ENCODE data around the gene LDLRAD3.

Gene LDLRAD3

DNA sequence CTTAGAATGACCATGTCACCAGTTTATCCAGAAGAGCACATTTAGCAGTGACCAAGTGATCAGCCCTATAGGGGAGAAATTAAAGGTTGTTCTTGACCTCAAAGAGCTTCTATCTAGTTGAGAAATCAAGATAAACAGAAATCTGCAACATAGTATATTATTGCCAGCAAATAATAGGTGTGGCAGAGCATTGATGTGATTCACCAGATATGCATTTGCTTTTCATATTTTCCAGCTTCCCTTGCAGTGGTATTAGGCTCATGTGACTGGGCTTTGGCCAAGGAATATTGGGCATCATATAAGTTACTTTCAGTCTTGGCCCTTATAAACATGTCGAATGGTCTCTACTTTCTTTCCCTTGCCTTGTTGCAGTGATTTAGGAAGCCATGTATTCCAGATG, 310.9 kb downstream of the LDLRAD3 start:
- no peak for DNase-seq

DNA sequence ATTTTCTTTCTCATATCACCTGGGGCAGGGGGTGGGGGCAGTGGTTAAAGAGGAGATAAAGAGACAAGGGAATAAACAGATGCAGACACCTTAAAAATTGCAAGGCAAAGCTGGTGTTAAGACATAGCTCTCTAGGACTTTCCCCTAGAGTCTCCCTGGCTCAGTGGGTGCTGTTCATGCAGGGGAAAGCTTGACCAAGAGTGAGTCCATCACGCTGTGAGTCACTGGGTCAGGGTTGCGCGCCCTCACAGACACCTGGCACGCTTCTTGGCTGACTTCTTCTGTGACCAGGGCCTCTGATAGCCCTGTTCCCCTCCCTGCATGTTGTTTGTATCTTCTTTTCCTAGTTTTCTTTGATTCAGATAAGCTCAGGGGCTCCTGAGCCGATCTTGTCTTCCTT, 313.5 kb downstream of the LDLRAD3 start:
- DNase-seq, result no peak

DNA sequence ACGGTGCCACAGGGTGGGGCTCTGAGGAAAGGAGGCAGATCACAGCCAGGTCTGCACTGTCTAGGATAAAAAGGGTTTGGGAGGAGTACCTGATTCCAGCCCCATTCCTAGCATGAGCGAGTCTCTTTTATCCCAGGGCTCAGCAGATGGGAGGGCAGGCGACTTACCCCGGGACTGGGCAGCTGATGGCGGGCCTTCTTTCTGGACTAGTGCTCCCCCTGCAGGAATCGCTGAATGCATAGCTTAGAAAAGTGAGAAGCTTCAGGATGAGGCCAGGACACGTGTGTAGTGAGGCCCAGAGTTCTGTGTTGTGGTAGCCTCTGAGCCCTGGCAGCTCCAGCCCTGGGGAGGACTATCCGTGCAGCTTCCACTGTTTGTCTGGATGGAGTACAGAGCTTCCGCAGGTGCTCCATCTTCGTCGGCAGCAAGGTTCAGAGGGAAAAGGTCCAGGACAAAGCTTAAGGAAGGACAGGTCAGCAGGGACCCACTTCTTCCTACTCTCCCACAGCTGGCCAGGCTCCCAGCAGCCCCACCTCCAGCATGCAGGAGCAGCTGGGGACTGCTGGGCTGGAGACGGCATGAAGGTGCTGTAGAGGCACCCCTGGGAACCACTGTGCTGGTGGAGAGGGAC, 315.0 kb downstream of the LDLRAD3 start:
- DNase-seq, result peak; percentile 77

DNA sequence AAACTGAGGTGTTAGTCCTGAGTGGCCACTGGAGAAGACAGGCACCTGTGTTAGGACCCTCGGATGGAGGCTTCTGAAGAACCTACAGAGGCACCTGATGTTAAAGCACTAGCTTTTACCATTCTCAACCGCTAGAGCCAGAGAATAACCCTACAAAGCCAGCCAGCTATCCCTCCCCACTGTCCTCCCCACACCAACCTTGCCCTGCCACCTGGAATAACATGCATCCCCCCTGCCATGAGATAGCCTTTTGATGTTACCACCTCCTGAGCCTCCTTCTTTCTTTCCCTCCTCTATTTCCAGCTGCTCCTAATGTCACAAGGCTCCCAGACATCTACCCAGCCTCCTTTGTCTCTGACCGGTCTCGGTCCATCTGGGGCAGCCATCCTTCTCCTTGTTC, 317.2 kb downstream of the LDLRAD3 start:
- DNase-seq, result no peak

DNA sequence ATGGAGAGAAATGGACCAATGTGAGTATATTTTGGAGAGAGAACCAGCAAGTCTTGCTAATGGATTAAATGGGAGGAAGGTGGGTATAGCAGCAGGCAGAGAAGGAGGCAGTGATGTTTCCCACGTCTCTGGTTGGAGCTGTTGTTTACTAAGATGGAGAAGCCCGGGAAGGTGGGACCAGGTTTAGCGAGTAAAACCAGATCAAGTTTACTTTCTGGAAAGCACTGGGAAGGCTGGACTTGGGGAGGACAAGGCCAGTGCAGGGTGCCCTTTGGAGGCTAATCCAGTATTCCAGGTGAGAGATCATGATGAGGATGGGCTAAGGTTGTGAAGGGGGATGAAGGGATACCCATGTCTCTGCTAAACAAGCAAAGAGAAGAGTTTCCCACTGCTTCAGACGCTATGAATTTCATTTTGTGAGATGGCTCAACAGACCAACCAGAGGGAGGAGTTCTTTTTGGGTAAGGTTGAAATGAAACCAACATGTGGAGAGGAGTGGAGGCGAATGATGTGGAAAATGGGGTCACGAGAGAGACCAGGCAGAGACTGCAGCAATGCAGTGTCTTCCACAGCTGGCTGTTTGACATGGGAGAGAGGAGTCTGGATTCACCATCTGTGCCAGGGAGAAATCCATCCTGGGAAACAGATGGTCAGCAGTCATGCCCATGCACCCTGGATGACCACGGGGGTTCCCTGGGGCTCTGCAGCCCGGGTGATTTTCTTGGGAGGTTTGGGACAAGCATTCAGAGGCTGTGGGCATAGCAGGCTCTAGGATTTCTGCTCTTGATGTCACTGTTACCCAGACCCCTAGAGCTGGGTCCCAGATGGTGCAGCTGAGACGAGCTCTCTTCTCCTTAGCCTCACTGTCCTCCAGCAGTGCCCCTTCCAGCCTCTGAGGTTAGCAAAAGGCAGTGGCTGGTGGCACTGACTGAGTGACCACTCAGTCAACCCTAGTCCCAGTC, 320.4 kb downstream of the LDLRAD3 start:
- DNase-seq, result no peak

DNA sequence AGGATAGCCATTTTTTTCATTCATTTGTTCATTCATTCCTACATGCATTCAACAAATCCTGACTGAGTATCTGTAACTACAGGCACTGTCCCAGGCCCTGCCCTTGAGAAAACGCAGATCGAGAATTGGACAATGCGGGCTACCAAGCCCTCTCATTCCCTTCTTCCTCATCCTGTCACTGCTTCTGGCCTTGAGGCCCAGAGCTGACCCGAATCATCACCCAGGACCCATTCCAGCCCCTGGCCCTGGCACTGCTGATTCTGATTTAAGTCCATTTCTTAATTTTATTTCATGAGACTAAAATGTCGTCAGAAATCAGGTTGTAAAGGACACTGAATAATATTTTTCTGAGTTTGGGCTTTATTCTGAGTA, 321.1 kb downstream of the LDLRAD3 start:
- DNase-seq, result no peak

DNA sequence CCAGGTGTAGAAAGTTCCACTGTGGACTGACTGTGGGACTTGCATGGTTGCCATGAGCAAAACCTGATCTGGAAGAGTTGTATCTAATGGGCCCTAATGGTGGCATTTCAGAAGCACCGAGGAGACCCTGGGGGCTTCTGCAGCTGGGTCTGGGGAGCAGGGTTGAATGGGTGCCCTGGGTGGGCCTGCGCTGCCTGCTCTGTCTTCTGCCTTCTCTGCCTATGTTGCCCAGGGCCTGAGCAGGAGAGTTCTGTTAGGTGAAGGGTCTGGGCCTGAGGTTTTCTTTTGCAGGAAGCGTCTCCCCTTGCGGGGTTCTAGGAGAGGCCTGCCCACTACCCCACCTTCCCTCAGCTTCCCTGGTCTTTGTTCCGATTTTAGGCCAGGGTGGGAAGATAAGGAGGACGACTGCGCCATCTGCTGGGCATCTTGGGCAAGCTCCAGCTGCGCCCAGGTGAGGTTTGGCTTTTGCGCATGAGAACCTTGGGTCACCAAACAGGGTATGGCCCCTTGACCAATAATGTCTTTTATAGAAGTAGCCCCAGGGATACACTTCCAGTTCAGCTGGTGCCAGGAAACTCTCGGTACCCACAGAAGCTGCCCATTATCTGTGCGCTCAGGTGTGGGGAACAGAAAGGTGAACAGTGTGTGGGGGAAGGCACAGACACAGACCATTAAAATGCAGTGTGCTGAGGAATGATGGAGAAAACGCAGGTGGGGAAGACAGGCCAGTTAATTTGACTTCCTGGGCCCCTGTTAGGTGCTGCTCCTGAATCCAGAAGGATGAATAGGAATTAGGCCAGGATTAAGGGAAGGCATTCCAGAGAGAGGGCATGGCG, 322.1 kb downstream of the LDLRAD3 start:
- peak; percentile 62 for DNase-seq

DNA sequence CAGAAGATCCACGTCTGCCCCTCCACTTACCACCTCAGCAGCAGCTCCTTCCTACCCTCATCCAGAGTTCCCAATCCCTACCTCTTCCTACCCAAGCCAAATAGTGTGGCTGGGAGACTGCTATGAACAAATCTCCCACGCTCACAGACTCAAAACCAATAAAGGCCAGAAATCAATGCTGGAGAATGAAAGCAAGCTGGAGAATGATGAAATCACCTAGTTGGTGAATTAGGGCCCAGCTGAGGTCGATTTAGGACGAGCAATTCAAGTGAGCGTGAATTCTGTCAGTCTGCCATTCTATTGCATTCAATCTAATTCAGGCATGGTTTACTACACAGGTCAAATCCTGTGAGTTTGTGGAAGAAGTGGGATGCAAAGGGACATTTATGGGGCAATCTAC, 322.9 kb downstream of the LDLRAD3 start:
- no peak for DNase-seq

DNA sequence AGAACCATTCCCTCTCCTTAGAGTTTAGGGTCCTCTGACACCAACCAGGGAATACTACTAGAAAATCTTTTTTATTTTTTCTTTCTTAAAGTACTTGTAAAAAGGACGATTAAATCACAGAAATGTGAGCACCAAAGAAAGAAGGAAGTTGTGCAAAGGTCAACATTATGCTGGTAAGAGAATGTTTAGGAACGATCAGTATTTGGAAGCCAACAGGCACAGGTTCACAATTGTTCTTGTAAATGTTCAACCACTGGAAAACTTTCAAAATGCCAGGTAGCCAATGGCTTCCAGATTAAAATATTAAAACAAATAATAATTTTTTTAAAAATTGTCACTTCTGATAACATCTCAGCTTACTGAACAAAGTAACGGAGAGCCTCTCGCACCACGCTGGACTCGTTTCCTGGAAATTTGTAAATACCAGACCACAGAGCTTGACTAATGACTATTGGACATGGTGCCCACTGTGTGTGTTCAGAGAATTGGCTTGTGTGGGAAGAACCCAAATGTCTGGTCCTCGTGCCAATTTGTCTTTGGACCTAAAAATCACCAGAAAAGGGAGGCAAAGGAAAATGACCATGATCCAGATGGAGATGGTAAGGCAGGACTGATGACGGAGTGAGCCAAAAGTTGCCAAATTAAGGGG, 324.6 kb downstream of the LDLRAD3 start:
- DNase-seq, result no peak

DNA sequence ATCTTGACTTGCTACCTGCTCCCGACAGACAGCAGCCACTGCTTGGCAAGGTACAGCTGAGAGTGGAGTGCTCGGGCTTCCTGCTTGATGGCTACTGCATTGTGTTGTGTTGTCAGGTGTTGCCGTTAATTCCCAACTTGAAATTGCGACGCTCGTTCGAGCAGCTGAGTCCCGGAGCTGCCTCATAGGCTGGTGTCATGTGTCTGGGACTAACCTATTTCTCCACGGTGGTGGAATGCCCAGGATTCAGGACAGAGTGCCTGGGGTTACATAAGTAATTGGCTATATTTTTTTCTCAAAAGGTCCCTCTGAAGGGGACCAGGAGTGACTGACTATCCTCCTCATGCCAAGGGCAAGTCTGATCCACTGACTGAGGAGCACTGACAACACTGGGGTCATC, 326.8 kb downstream of the LDLRAD3 start:
- no peak for DNase-seq

DNA sequence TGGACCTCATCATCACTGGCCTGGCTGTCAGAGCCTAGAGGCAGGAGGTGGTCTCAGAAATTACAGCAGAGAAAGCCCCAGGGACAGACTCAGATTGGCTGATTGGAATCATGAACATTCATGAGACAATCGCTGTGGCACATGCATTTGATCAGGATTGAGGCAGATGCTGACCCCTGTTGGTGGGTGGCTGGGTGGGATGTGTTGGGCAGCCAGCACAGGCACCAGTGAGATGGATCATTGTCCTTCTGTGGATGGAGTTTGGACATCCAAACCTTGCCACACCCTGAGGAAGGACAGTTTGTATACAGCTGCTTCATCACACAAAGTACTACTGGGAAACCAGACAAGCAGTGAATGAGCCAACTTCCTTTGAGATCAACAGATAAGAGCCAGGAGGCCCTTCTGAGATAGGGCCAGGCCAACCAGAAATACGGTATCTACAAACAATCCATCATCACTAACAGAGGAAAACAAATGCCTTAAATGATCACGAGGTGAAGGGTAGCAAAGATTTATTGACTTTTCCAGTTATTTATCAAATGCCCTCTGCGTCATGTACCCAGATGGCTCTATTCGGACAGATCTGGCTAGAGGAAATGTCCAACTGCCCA, 328.0 kb downstream of the LDLRAD3 start:
- no peak for DNase-seq

DNA sequence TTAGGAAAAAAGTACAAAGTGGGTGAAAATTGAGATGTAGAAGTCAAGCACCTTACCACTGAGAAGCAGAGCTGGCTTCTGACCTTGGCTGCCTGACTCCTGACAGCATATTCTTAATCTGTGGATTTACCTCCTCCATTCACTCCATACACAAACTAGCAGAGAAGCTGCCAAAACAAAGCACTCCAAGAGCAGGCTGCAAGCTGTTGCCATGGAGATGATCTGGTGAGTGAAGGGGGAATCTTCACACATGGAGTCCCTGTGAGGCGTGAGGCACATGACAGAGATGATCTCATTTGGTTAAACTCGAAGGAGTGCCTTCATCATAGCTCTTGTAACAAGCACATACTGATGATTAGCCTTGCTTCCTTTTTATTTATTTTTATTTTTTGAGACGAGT, 329.2 kb downstream of the LDLRAD3 start:
- no peak for DNase-seq

DNA sequence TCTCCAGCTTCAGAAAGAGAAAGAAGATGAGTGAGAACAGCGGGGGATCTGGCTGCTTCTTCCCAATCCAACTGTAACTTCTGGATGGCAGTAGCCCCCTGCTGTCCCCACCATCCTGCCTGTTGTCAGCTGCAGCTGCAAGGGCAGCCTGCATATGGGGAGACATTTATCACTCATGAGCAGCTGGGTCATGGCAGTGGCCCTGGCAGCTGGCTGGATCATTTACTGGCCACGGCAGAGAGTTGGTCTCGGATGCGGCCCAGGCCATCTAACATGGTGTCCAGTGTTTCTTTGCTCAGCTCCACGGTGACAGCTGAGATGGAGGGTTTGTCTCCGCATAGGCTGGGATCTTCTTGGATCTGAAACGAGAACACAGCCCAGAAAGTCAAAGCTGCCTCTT, 330.6 kb downstream of the LDLRAD3 start:
- DNase-seq, result no peak

DNA sequence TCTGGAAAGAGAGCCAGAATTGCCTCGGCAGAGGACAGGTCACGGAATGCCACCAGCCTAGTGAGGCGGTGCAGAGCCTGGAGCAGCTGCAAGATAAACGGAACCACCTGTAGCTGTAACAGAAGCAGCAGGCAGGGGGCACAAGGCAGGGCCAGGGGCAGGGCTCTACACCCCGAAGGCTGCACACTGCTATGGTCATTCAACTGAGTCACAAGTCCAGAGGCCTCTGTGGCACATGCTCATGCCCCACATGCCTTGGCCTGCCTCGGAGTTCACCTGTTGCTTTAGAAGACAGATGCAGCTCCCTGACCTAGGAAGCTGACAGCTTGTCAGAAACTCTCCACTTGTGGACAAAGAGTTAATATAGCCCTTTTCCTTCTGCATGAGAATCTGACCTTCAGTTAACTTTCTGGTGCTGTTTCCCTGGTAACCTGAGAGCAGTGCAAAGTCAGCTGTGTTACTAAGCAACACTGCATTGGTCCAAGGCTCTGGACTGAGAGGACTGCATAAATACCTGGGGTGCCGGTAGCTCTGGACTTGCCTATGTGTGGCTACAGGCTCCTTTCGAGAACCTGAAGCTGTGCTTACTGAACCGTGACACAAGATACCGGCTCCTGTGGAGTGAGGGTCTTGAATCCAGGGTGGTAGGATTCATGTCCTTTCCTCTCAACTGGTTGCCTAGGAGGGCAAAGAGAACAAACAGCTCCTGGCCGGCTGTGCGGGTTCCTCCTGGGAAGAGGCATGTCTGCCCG, 334.8 kb downstream of the LDLRAD3 start:
- no peak for DNase-seq

DNA sequence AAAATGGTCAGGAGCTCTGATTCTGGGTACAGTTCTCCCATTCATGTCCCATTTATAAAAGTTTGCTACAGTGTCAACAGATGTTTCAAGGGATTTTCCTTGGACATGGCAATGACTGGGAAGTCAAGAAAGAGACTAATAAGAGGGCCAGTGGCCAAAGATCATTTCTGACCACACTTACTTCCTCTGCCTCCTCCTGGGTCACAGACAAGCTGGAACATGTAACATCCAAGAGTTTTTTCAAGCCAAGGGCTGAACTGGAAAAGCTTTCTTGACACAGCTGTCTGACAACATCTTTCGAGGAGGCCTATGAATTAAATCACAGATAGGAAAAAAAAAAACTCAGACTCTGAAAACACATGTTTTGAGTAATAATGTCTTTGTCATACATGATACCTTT, 336.7 kb downstream of the LDLRAD3 start:
- DNase-seq, result no peak
